ENCODE measurements around the gene ITGB2.

ITGB2 gene

GRCh38 chr21:44842721-44843445 is 77.8 kb downstream of the ITGB2 start:
- TF ChIP-seq, protein P1, sequence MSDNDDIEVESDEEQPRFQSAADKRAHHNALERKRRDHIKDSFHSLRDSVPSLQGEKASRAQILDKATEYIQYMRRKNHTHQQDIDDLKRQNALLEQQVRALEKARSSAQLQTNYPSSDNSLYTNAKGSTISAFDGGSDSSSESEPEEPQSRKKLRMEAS (IDR thresholded peaks at IDR 0.05): no peak

DNA sequence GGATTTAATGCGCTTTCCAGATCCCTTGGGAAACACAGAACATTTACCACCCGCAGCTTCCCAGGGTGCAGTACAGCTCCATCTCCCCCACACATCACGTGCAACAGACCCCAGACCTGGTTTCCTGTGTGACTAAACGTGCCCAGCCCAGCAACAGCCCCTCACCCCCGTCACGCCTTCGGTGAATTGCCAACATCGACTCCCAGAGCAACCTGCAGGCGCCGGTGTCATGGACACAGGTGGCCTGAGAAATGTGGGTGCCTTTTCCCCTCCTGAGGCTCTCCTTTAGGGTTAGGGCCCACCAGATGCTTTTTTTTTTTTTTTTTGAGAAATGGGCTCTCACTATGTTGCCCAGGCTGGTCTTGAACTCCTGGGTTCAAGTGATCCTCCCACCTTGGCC is 78.6 kb downstream of the ITGB2 start:
- TF ChIP-seq RAD21 (IDR thresholded peaks at IDR 0.05; ENCODE audit: low read depth) (no peak), YY1 (IDR thresholded peaks at IDR 0.05; ENCODE audit: low read depth) (no peak), FOXM1 (IDR thresholded peaks at IDR 0.05; ENCODE audit: borderline replicate concordance, low read depth) (no peak), TAF1 (IDR thresholded peaks at IDR 0.05; ENCODE audit: low read depth) (no peak), EP300 (IDR thresholded peaks at IDR 0.05; ENCODE audit: borderline replicate concordance) (no peak), REST (IDR thresholded peaks at IDR 0.05; ENCODE audit: low read depth) (no peak), TEAD4 (IDR thresholded peaks at IDR 0.05) (no peak), CREB1 (IDR thresholded peaks at IDR 0.05; ENCODE audit: low read depth) (no peak), ZBTB7A (IDR thresholded peaks at IDR 0.05; ENCODE audit: low read depth) (no peak), NFIC (IDR thresholded peaks at IDR 0.05) (no peak), CEBPB (IDR thresholded peaks at IDR 0.05) (no peak), TCF12 (IDR thresholded peaks at IDR 0.05; ENCODE audit: low read depth) (no peak), EGR1 (IDR thresholded peaks at IDR 0.05) (no peak)
- TF ChIP-seq, protein P2, sequence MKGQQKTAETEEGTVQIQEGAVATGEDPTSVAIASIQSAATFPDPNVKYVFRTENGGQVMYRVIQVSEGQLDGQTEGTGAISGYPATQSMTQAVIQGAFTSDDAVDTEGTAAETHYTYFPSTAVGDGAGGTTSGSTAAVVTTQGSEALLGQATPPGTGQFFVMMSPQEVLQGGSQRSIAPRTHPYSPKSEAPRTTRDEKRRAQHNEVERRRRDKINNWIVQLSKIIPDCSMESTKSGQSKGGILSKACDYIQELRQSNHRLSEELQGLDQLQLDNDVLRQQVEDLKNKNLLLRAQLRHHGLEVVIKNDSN (IDR thresholded peaks at IDR 0.05): no peak
- TF ChIP-seq, protein P1 (IDR thresholded peaks at IDR 0.05): no peak

GRCh38 chr21:44840771-44841170 is 79.9 kb downstream of the ITGB2 start:
- TF ChIP-seq ZBTB7A (IDR thresholded peaks at IDR 0.05; ENCODE audit: low read depth) (no peak), RAD21 (IDR thresholded peaks at IDR 0.05; ENCODE audit: low read depth) (no peak), TEAD4 (IDR thresholded peaks at IDR 0.05) (no peak), EGR1 (IDR thresholded peaks at IDR 0.05) (no peak), CREB1 (IDR thresholded peaks at IDR 0.05; ENCODE audit: low read depth) (no peak), TAF1 (IDR thresholded peaks at IDR 0.05; ENCODE audit: low read depth) (no peak), EP300 (IDR thresholded peaks at IDR 0.05; ENCODE audit: borderline replicate concordance) (no peak), REST (IDR thresholded peaks at IDR 0.05; ENCODE audit: low read depth) (no peak)

GRCh38 chr21:44838951-44839350 is 81.7 kb downstream of the ITGB2 start:
- TF ChIP-seq CREB1 (IDR thresholded peaks at IDR 0.05; ENCODE audit: low read depth) (no peak), CEBPB (IDR thresholded peaks at IDR 0.05) (no peak), TEAD4 (IDR thresholded peaks at IDR 0.05) (no peak), YY1 (IDR thresholded peaks at IDR 0.05; ENCODE audit: low read depth) (no peak), REST (IDR thresholded peaks at IDR 0.05; ENCODE audit: low read depth) (no peak), EP300 (IDR thresholded peaks at IDR 0.05; ENCODE audit: borderline replicate concordance) (no peak), NFIC (IDR thresholded peaks at IDR 0.05) (no peak), EGR1 (IDR thresholded peaks at IDR 0.05) (no peak), ZBTB7A (IDR thresholded peaks at IDR 0.05; ENCODE audit: low read depth) (no peak)
- TF ChIP-seq, protein P1 (IDR thresholded peaks at IDR 0.05): no peak

All from Ishikawa (cell line).